GM23338 (cell line): ENCODE results near the gene CIC. TPM values are rescaled to one million over a fixed set of nuclear protein-coding genes. Genes with fewer than 3 reads are reported as not detected.

Experiments used
- ATAC-seq: fragments of 200-7000 bp; cut with Tn5 transposase; 3 replicates; pipeline ENCODE4 v1.9.1; 2020
- DNase-seq: peaks from one replicate; pipeline ENCODE4 v3.0.0-alpha.2; 2015; ENCODE audit warnings: low spot score
- H2AFZ ChIP-seq: fragments of 200-600 bp; sonication (generic); 2 replicates; pipeline ENCODE4 v1.8.0; 2016; ENCODE audit warnings: antibody characterized with exemption, mild to moderate bottlenecking, moderate library complexity
- H3F3A ChIP-seq: fragments of 200-600 bp; sonication (generic); replicated peaks from 2 replicates; pipeline ENCODE4 v1.8.0; 2017; ENCODE audit warnings: antibody characterized with exemption, mixed run types, low read depth
- H3K27ac ChIP-seq: fragments of 200-600 bp; sonication (generic); 2 replicates; pipeline ENCODE4 v1.6.1; 2016; ENCODE audit warnings: low read depth
- H3K27me3 ChIP-seq: fragments of 200-600 bp; sonication (generic); 2 replicates; pipeline ENCODE4 v1.8.0; 2016; ENCODE audit warnings: mild to moderate bottlenecking, mixed run types, moderate library complexity; ENCODE audit not compliant: insufficient read depth
- H3K36me3 ChIP-seq: fragments of 200-600 bp; sonication (generic); 2 replicates; pipeline ENCODE4 v1.8.0; 2016; ENCODE audit warnings: mild to moderate bottlenecking; ENCODE audit not compliant: insufficient read depth
- H3K4me1 ChIP-seq: fragments of 200-600 bp; sonication (generic); 2 replicates; pipeline ENCODE4 v1.8.0; 2016; ENCODE audit warnings: mild to moderate bottlenecking, moderate library complexity; ENCODE audit not compliant: insufficient read depth
- H3K4me2 ChIP-seq: fragments of 200-600 bp; sonication (generic); 2 replicates; pipeline ENCODE4 v1.7.1; 2017; ENCODE audit warnings: mixed run types
- H3K4me3 ChIP-seq: fragments of 200-600 bp; sonication (generic); 2 replicates; pipeline ENCODE4 v1.6.1; 2016; ENCODE audit warnings: mixed run types
- H3K79me2 ChIP-seq: fragments of 200-600 bp; sonication (generic); replicated peaks from 2 replicates; pipeline ENCODE4 v1.8.0; 2017; ENCODE audit warnings: mild to moderate bottlenecking; ENCODE audit not compliant: insufficient read depth
- H3K9me2 ChIP-seq: fragments of 200-600 bp; sonication (generic); 2 replicates; pipeline ENCODE4 v1.8.0; 2017; ENCODE audit not compliant: insufficient read depth
- H4K20me1 ChIP-seq: fragments of 200-600 bp; sonication (generic); replicated peaks from 2 replicates; pipeline ENCODE4 v1.8.0; 2017; ENCODE audit warnings: mild to moderate bottlenecking; ENCODE audit not compliant: insufficient read depth
- H3K27ac Mint-ChIP-seq: 2 replicates; pipeline ENCODE4 v1.8.0; 2020; ENCODE audit warnings: inconsistent platforms, mild to moderate bottlenecking, moderate library complexity, mixed read lengths
- H3K27me3 Mint-ChIP-seq: 3 replicates; pipeline ENCODE4 v1.8.0; 2022; ENCODE audit warnings: low read depth, mild to moderate bottlenecking, moderate library complexity, mixed read lengths, inconsistent platforms; ENCODE audit not compliant: insufficient read depth, poor library complexity
- H3K36me3 Mint-ChIP-seq: 3 replicates; pipeline ENCODE4 v1.8.0; 2021; ENCODE audit warnings: low read depth, mild to moderate bottlenecking, inconsistent platforms, moderate library complexity, mixed read lengths
- H3K4me1 Mint-ChIP-seq: 3 replicates; pipeline ENCODE4 v1.8.0; 2020; ENCODE audit warnings: mild to moderate bottlenecking, inconsistent platforms, mixed read lengths
- H3K4me3 Mint-ChIP-seq: 3 replicates; pipeline ENCODE4 v1.8.0; 2021; ENCODE audit warnings: moderate library complexity, mild to moderate bottlenecking, inconsistent platforms, mixed read lengths
- H3K9me3 Mint-ChIP-seq: 3 replicates; pipeline ENCODE4 v1.8.0; 2020; ENCODE audit warnings: moderate library complexity, mild to moderate bottlenecking, inconsistent platforms, mixed read lengths
- CTCF ChIP-seq, 2 experiments: fragments of 200-600 bp in 1 of 2; sonication (generic) in 1 of 2; conservative IDR thresholded peaks; 2 replicates each; pipeline versions ENCODE4 v1.5.1 to v1.6.1; 2016 to 2017; ENCODE audit warnings: antibody characterized with exemption in 2 of 2, low read depth in 2 of 2, mild to moderate bottlenecking in 2 of 2, moderate library complexity in 1 of 2
- ETS1 ChIP-seq: IDR thresholded peaks from 2 replicates; pipeline ENCODE4 v1.6.1; 2016; ENCODE audit warnings: antibody characterized with exemption
- EZH2 ChIP-seq: fragments of 200-600 bp; sonication (generic); IDR thresholded peaks from one replicate; pipeline ENCODE4 v1.8.0; 2017; ENCODE audit warnings: antibody characterized with exemption, mild to moderate bottlenecking, low read depth; ENCODE audit not compliant: unreplicated experiment
- EZH2phosphoT487 ChIP-seq: fragments of 200-600 bp; sonication (generic); IDR thresholded peaks from one replicate; pipeline ENCODE4 v1.8.1; 2018; ENCODE audit warnings: antibody characterized with exemption; ENCODE audit not compliant: unreplicated experiment
- POLR2AphosphoS5 ChIP-seq: IDR thresholded peaks from 2 replicates; pipeline ENCODE4 v1.6.1; 2016; ENCODE audit warnings: antibody characterized with exemption, low read depth
- REST ChIP-seq: IDR thresholded peaks from one replicate; pipeline ENCODE4 v1.6.1; 2018; ENCODE audit warnings: antibody characterized with exemption; ENCODE audit not compliant: unreplicated experiment
- STAT1 ChIP-seq: IDR thresholded peaks from one replicate; pipeline ENCODE4 v1.6.1; 2016; ENCODE audit warnings: antibody characterized with exemption; ENCODE audit not compliant: unreplicated experiment
- ZNF114 ChIP-seq: fragments of 250-450 bp; sonication (Bioruptor Pico); IDR thresholded peaks from 2 replicates; pipeline ENCODE4 v1.5.0; 2020; ENCODE audit warnings: mild to moderate bottlenecking, moderate library complexity
- ZNF462 ChIP-seq: fragments of 250-450 bp; sonication (Bioruptor Pico); IDR thresholded peaks from 2 replicates; pipeline ENCODE4 v1.5.0; 2020; ENCODE audit warnings: mild to moderate bottlenecking, moderate library complexity
- polyA plus RNA-seq: library from polyadenylated mRNA; unstranded; fragments of >200 nt; fragmentation: Nextera tagmentation; extraction: Ambion mirVana; gene quantifications from 2 replicates; pipeline ENCODE4 v1.2.1, GENCODE V29; 2016
- total RNA-seq: library from RNA; depleted of rRNA; stranded (reverse); fragments of >200 nt; shearing (Covaris generic); gene quantifications from 2 replicates; pipeline ENCODE4 v1.2.3, GENCODE V29; 2014

Gene CIC
- total and polyA plus RNA-seq, 2 experiments from 2014 or later: 13.2 to 42.0 TPM

- TF ChIP-seq CTCF (conservative IDR thresholded peaks at IDR 0.05; ENCODE audit: low read depth in 2 of 2): no peak
- no peak for TF ChIP-seq EZH2
- TF ChIP-seq REST: no peak
- no peak for TF ChIP-seq ETS1
- no peak for TF ChIP-seq EZH2phosphoT487
- TF ChIP-seq STAT1: no peak
- TF ChIP-seq ZNF114: no peak
Measured at GRCh38 chr19:42279155-42279901, 10.3 kb downstream of the CIC start (continued).

- Mint-ChIP-seq H3K4me1 (peaks cover 31% of the 10 kb centered on the region), H3K27ac (no peak overlapping the region), H3K36me3 (peaks cover 1% of the 10 kb centered on the region; the same call in 2 of the 3 replicates), H3K27me3 (peaks cover 23% of the 10 kb centered on the region), H3K9me3 (no peaks in the 10 kb centered on the region; the same call in 2 of the 3 replicates), H3K4me3 (peak overlapping the region; percentile 73)
- DNase-seq (peak; percentile 79), ATAC-seq (peak; percentile 38)
- H4K20me1 ChIP-seq: 0 out of 2 replicates have a peak, but pooled peaks cover 3% of the 10 kb centered on the region
- no peaks in the 10 kb centered on the region for H3K9me2 ChIP-seq
- H3K4me1 ChIP-seq: peaks cover 30% of the 10 kb centered on the region
- H3K27me3 ChIP-seq: no peaks in the 10 kb centered on the region
- H3K79me2 ChIP-seq: peaks cover 10% of the 10 kb centered on the region
- peaks cover 23% of the 10 kb centered on the region for H3F3A ChIP-seq
- no peaks in the 10 kb centered on the region for H3K36me3 ChIP-seq
- peak overlapping the region; percentile 86 for H2AFZ ChIP-seq
- peak overlapping the region; percentile 96 for H3K4me3 ChIP-seq
- H3K27ac ChIP-seq: no peak overlapping the region
- peak overlapping the region; percentile 94 for H3K4me2 ChIP-seq
- TF ChIP-seq EZH2 (no peak), POLR2AphosphoS5 (no peak), ZNF462 (CRISPR knock-in tag) (no peak), STAT1 (no peak)
Measured at GRCh38 chr19:42279902-42280814, 11.1 kb downstream of the CIC start.
